Activated CD4-positive, alpha-beta T cell treated with anti-CD3 and anti-CD28 coated beads, Interleukin-2, amount 10 ng/mL, durations not matched to agents 24 days and 14 days (primary cell): ENCODE measurements around the gene RHOA. TPM values are rescaled to one million over a fixed set of nuclear protein-coding genes. Genes with fewer than 3 reads are reported as not detected.
"Not testable (repeated sequence)": the region's sequence is repeated elsewhere in the genome, so short reads cannot be mapped to it uniquely, and the experiment has no call there.

ENCODE experiments used
- DNase-seq: peaks from one replicate; pipeline ENCODE4 v3.0.0; 2022
- H3K27ac Mint-ChIP-seq: one replicate; pipeline ENCODE4 v1.8.0; 2022; ENCODE audit warnings: mild to moderate bottlenecking, mixed read lengths
- H3K27me3 Mint-ChIP-seq: one replicate; pipeline ENCODE4 v1.8.0; 2022; ENCODE audit warnings: mixed read lengths
- H3K36me3 Mint-ChIP-seq: one replicate; pipeline ENCODE4 v1.8.0; 2022; ENCODE audit warnings: low read depth, mild to moderate bottlenecking, mixed read lengths
- H3K4me1 Mint-ChIP-seq: one replicate; pipeline ENCODE4 v1.8.0; 2021; ENCODE audit warnings: mixed read lengths
- H3K4me3 Mint-ChIP-seq: one replicate; pipeline ENCODE4 v1.8.0; 2022; ENCODE audit warnings: mild to moderate bottlenecking, moderate library complexity, mixed read lengths
- H3K9me3 Mint-ChIP-seq: one replicate; pipeline ENCODE4 v1.8.0; 2021; ENCODE audit warnings: mixed read lengths
- intact Hi-C: fragments of 100-400 bp; cut with micrococcal nuclease; formaldehyde crosslinking; loops from one replicate; pipeline ENCODE4 v1.15.1; 2023
- total RNA-seq: library from RNA; stranded (reverse); gene quantifications from 2 replicates; pipeline ENCODE4 v1.2.3, GENCODE V29; 2022

Gene RHOA
- total RNA-seq, 1 donor from 2014 or later: 391 TPM

DNA sequence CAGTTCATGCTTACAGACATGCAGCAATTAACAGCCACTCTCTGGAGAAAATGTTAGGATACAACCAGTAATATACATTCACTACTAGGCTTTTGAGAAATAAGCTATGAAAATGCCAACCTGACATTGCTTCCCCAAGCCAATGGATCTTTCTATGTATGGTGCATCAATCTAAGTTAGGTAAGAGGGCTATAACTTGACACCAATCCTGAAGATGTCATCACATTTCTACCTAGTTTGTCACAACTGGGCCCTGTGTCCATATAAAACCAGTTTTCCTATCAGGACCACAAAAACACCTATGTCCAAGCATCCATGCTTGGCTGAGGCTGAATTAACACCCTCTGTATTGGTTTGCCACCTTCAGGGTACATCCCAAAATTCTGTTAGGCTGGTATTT lies 39.8 kb downstream of the RHOA start:
- Mint-ChIP-seq H3K4me1 (peaks cover 18% of the 10 kb centered on the region), H3K27me3 (no peaks in the 10 kb centered on the region), H3K27ac (no peak overlapping the region), H3K4me3 (no peak overlapping the region), H3K9me3 (no peaks in the 10 kb centered on the region), H3K36me3 (peaks cover 68% of the 10 kb centered on the region)
- intact Hi-C loops: no loop called here
- DNase-seq: no peak

DNA sequence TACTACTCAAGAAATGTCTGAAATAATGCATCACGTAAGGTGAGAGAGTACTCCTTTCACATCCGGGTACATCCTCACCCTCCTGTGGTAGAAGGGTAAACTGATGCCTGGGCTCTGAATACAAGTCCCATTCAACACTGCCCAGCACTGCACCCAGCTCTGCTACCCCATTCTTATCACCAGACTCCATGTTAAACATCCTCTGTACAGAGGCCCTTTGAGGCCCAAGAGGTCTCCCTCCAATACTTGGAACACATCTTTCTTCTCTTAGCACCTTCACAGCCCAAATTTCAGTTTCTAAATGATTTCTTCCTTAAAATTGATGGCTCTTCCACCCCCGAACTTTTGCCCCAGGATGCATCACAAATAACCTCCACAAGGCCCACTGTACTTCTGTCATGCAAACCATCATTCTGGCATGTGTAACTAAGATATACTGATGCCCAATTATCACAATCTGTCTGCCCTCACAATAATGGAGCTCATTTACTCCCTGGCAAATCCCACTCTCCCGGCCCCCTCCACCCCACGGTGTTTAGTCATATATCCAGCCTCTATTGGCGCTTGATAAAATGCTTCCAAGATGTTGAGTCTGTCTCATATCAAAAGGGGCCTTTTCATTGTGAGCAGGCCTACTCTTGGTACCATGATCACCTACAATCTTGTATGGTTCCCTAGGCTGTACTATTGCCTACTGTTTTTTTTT lies 41.0 kb downstream of the RHOA start:
- H3K4me1 Mint-ChIP-seq: peaks cover 21% of the 10 kb centered on the region
- no peak for DNase-seq
- no peaks in the 10 kb centered on the region for H3K27me3 Mint-ChIP-seq
- H3K27ac Mint-ChIP-seq: peak overlapping the region; percentile 52
- no peak overlapping the region for H3K4me3 Mint-ChIP-seq
- intact Hi-C loops: no loop called here
- H3K36me3 Mint-ChIP-seq: peaks cover 77% of the 10 kb centered on the region
- no peaks in the 10 kb centered on the region for H3K9me3 Mint-ChIP-seq

DNA sequence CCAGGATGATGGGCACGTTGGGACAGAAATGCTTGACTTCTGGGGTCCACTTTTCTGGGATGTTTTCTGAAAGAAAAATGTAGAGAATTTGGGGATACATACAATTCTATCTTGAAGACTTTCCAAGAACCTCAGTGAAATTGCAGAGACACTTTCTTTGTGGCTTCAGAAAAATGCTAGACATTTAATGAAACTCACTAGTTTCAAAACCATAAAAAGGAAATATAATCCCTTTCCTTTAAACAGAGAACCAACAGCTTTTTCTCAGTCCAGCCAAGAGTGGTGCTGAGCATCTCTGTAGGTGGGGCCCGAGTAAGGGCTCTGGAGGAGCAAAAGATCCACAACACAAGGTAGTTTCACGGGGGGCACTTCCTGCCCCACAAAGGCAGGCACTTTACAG lies 49.2 kb downstream of the RHOA start:
- H3K9me3 Mint-ChIP-seq: no peaks in the 10 kb centered on the region
- H3K36me3 Mint-ChIP-seq: peaks cover 57% of the 10 kb centered on the region
- H3K27ac Mint-ChIP-seq: peak overlapping the region; percentile 72
- H3K27me3 Mint-ChIP-seq: no peaks in the 10 kb centered on the region
- H3K4me3 Mint-ChIP-seq: no peak overlapping the region
- intact Hi-C loops: no loop called here
- DNase-seq: no peak
- peaks cover 16% of the 10 kb centered on the region for H3K4me1 Mint-ChIP-seq

DNA sequence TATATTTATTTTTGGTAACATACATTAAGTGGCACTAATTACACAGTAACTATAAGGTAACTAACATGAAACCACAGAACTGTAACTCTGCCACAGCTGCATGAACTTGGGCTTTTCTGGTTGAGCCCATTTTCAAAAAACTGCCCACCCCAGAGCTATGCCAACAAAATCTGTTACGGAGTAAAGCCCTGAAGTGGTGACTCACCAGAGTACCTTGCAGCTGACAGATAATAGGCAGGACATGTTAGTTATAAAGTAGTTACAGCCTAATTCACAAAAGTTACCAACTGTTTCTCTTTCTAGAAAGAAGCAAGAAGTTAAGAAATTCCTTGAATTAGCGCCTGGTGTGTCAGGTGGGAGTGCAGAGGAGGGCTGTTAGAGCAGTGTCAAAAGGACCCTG lies 52.2 kb downstream of the RHOA start:
- Mint-ChIP-seq H3K4me3 (peak overlapping the region; percentile 95), H3K36me3 (peaks cover 60% of the 10 kb centered on the region), H3K27ac (peak overlapping the region; percentile 91), H3K27me3 (no peaks in the 10 kb centered on the region), H3K9me3 (no peaks in the 10 kb centered on the region), H3K4me1 (peaks cover 21% of the 10 kb centered on the region)
- no peak for DNase-seq
- intact Hi-C loops: loop anchor here (5.0 kb wide), 3 partner anchors 68 to 267 kb away; partner anchors contain the start of genes C3orf62, NICN1 and QRICH1

DNA sequence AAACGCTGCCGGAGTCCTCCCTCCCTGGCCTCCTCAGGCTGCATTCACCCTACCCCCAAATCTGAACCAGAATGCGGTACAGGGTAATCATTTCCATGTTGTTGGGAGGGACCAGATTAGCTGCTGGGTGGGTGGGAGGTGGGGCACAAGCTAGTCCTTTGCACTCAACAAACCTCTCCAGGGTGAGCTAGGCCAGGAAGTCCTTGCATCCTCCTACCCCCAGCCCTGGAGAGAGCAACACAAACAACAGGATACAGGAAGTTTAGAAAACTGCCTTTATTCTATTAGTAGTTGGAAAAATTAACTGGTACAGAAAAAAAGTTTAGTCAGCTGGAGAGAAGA lies 52.9 kb downstream of the RHOA start:
- Mint-ChIP-seq H3K27ac (peak overlapping the region; percentile 91), H3K36me3 (peaks cover 60% of the 10 kb centered on the region), H3K4me3 (peak overlapping the region; percentile 95)

DNA sequence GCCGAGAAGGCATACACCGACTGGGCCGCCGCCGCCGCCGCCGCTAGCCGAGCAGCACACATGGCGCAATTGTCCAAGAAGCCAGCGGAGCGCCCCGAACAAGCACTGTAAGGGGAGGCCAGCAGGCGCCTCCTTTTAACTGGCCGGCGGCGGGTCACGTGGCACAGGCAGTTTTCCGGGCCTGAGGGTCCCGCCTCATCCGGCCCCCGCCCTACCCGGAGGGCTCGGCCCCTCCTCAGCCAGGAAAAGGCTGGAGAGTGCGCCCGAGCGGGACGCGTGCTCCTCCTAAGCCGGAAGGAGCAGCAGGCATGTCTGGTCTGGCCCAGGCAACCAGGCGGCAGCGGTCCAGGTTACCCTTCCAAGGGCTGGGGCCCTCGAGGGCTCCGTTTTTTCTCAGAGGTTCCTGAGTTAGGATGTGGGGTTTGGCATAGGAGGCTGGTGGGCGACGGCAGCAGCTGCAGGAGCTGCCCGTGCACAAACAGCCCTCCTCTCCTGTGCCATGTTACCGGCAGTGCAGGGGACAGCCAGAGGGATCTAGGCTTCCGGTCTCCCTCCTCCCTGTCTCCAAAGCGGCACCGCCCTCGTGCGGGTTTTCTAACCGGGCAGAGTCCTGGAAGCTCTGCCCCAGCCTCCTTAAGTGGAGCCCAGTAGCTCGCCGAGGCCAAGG lies 53.4 kb downstream of the RHOA start, which contains the start of gene GPX1:
GPX1 (minus strand) TSS at position 137 of the 667 bp plus-strand sequence; CDS start at position 62, 75 bp downstream.
- Mint-ChIP-seq H3K4me1 (peaks cover 21% of the 10 kb centered on the region), H3K27me3 (no peaks in the 10 kb centered on the region)

More for the DNA sequence above, 52.9 kb downstream of the RHOA start:
- H3K4me1 Mint-ChIP-seq: peaks cover 21% of the 10 kb centered on the region
- intact Hi-C loops: loop anchor here (1.0 to 5.0 kb wide), 6 partner anchors 14 to 267 kb away; partner anchors contain the start of genes C3orf62, NICN1, QRICH1 and TCTA
- DNase-seq: no peak
- no peaks in the 10 kb centered on the region for H3K27me3 Mint-ChIP-seq
- no peaks in the 10 kb centered on the region for H3K9me3 Mint-ChIP-seq

DNA sequence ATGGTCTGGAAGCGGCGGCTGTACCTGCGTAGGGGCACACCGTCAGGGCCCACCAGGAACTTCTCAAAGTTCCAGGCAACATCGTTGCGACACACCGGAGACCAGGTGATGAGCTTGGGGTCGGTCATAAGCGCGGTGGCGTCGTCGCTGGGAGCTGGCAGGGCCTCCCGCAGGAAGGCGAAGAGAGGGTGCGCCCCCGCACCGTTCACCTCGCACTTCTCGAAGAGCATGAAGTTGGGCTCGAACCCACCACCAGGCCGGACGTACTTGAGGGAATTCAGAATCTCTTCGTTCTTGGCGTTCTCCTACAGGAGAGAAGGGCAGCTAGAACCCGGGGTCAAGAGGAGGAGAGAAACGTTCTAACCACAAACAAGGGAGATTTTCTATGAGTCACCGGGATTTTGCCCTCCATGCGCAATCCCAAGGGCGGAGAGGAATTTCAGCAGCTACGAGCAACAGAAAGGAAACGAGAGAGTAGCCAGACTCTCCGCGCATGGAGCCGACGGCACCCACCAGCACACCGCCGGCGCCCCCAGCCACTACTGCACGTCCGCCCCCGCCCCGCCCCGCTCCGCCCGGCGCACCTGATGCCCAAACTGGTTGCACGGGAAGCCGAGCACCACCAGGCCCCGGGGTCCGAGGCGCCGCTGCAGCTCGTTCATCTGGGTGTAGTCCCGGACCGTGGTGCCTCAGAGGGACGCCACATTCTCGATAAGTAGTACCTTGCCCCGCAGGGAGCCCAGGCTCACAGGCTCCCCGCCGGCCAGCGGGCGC lies 54.1 kb downstream of the RHOA start:
- H3K27ac Mint-ChIP-seq: peak overlapping the region; percentile 97
- peaks cover 24% of the 10 kb centered on the region for H3K4me1 Mint-ChIP-seq
- intact Hi-C loops: loop anchor here (1.0 to 5.0 kb wide), 6 partner anchors 12 to 265 kb away; partner anchors contain the start of genes C3orf62, NICN1, QRICH1 and TCTA
- DNase-seq: peak; percentile 86
- H3K36me3 Mint-ChIP-seq: peaks cover 53% of the 10 kb centered on the region
- H3K9me3 Mint-ChIP-seq, H3K27me3 Mint-ChIP-seq: not testable (repeated sequence)
- H3K4me3 Mint-ChIP-seq: peak overlapping the region; percentile 95

More for the DNA sequence above, 53.4 kb downstream of the RHOA start, which contains the start of gene GPX1:
- Mint-ChIP-seq H3K4me3 (peak within 1 kb of the TSS; percentile 95), H3K36me3 (peaks cover 54% of the 10 kb centered on the region), H3K9me3 (no peaks in the 10 kb centered on the region), H3K27ac (peak within 1 kb of the TSS; percentile 97)
- intact Hi-C loops: loop anchor here (1.0 to 5.0 kb wide), 6 partner anchors 13 to 266 kb away; partner anchors contain the start of genes C3orf62, NICN1, QRICH1 and TCTA
- peak; percentile 96 for DNase-seq

DNA sequence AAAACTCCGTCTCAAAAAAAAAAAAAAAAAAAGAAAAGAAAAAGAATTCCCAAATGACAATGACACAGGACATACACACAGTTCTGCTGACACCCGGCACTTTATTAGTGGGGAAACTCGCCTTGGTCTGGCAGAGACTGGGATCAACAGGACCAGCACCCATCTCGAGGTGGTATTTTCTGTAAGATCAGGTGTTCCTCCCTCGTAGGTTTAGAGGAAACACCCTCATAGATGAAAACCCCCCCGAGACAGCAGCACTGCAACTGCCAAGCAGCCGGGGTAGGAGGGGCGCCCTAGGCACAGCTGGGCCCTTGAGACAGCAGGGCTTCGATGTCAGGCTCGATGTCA lies 54.7 kb downstream of the RHOA start:
- not testable (repeated sequence) for H3K9me3 Mint-ChIP-seq, H3K27me3 Mint-ChIP-seq, DNase-seq
- H3K36me3 Mint-ChIP-seq: peaks cover 47% of the 10 kb centered on the region
- H3K4me3 Mint-ChIP-seq: peak overlapping the region; percentile 95
- intact Hi-C loops: loop anchor here (5.0 kb wide), 3 partner anchors 70 to 265 kb away; partner anchors contain the start of genes C3orf62, NICN1 and QRICH1
- peaks cover 24% of the 10 kb centered on the region for H3K4me1 Mint-ChIP-seq
- peak overlapping the region; percentile 97 for H3K27ac Mint-ChIP-seq

DNA sequence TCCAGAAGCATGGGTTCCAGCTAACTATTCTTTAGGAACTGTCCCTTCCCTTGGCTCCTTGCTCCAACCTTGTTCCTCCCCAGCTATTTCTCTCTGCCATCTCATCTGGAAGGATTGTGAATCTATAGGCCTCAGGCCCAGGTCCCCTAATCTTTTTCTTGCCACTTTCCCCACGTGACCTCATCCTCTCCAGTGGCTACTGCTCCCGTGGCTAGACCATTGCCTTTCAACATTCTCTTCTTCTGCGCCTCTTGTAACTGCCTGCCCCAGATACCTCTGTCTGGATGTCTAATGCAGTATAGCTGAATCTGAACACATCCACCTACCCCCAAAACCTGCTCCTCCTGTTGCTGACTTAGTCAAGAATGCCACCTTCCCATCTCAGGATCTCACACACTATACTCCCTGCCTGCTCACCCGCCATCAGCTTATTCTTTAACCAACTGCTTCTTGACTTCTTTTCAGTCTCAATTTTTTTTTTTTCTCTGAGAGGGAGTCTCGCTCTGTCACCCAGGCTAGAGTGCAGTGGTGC lies 58.8 kb downstream of the RHOA start:
- Mint-ChIP-seq H3K27ac (peak overlapping the region; percentile 7), H3K27me3 (no peaks in the 10 kb centered on the region), H3K4me1 (peaks cover 19% of the 10 kb centered on the region), H3K9me3 (no peaks in the 10 kb centered on the region), H3K4me3 (no peak overlapping the region), H3K36me3 (peaks cover 25% of the 10 kb centered on the region)
- intact Hi-C loops: no loop called here
- no peak for DNase-seq

DNA sequence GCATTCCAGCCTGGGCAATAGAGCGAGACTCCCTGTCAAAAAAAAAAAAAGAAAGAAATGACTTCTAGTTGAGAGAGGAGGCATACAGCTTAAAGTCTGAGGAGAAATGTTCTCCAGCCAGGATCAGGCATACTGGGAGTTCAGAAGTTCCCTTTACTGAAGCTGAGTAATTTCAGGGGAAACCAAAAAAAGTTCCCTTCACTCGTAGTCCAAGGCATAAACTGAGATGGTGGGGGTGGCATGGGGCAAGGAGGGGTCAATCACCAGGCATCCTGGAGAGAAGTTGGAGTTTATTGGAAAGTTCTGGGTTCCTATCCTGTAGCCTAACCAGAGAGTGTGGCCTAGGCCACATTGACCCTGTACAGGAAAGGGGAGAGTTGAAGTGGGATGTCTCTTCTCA lies 59.5 kb downstream of the RHOA start:
- Mint-ChIP-seq H3K4me1 (peaks cover 16% of the 10 kb centered on the region), H3K36me3 (peaks cover 21% of the 10 kb centered on the region), H3K27ac (no peak overlapping the region), H3K9me3 (no peaks in the 10 kb centered on the region), H3K27me3 (no peaks in the 10 kb centered on the region), H3K4me3 (no peak overlapping the region)
- DNase-seq: no peak
- intact Hi-C loops: no loop called here

DNA sequence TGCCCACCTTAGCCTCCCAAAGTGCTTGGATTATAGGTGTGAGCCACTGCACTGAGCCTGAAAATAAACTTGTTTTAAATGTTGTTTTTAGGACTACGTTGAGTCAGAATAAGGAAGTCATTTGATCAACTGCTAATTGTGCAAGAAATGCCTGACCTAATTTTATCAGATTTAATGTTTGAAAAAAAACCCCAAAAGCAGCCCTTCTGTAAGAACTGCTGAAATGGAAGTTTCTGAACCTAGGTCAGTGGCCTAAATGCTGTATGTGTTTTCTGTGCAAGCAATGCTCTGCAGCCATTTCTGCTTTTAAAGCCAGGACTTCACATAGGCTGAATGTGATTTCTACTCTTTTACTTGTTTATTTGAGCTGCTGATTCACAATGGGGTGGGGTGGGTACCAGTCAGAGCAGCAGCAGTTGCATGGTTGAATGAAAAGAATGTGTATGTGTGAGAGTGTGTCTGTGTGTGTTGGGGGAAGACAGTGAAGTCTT lies 60.2 kb downstream of the RHOA start:
- Mint-ChIP-seq H3K36me3 (peaks cover 17% of the 10 kb centered on the region), H3K4me1 (peaks cover 16% of the 10 kb centered on the region), H3K4me3 (no peak overlapping the region), H3K27ac (no peak overlapping the region), H3K27me3 (no peaks in the 10 kb centered on the region), H3K9me3 (no peaks in the 10 kb centered on the region)
- DNase-seq: no peak
- intact Hi-C loops: no loop called here

DNA sequence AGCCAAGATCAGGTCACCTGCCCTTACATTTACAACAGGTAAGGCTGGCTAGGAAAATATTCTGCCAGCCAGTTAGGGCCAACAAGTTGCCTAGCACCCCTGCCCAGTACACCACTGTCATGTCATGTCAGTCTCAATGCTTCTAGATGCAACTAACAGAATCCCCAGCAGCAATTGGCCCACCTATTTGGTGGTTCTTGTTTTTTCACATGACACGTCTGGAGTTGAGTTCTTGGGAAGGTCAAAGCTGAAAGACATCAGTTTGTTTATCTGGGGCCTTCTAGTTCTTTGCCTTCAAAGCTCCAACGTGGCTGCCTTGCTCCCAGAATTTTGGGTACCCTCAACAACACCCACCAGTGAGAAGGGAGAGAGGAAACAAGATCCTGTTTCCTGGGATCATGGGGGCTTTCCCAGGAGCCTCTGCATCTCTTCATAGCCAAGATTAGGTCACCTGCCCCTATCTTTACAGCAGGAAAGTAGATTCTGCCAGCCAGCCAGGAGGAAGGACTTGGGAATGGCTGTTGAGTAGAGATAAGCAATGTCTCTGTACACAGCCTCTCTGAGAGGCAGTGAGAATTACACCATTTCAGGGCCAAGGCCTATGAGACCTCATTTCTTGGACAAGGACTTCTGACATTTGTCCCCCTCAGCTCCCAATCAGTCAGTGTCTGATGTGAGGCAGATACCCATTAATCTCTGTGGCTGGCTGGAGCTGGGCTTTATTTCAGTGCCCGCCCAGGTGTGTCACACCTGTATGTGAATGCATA lies 62.2 kb downstream of the RHOA start:
- intact Hi-C loops: loop anchor here (10.0 kb wide), 1 partner anchor 185 kb away; the partner anchor contains the start of gene CCDC71
- peaks cover 2% of the 10 kb centered on the region for H3K36me3 Mint-ChIP-seq

DNA sequence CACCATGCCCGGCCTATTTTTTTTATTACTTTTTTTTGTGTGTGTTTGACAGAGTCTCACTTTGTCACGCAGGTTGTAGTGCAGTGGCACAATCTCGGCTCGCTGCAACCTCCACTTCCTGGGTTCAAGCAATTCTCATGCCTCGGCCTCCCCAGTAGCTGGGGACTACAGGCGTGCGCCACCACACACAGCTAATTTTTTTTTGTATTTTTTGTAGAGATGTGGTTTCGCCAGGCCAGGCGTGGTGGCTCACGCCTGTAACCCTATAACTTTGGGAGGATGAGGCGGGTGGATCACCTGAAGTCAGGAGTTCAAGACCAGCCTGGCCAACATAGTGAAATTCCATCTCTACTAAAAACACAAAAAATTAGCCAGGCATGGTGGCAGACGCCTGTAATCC lies 63.4 kb downstream of the RHOA start:
- H3K27me3 Mint-ChIP-seq, H3K4me3 Mint-ChIP-seq, DNase-seq, H3K36me3 Mint-ChIP-seq, H3K27ac Mint-ChIP-seq, H3K9me3 Mint-ChIP-seq: not testable (repeated sequence)
- H3K4me1 Mint-ChIP-seq: peaks cover 19% of the 10 kb centered on the region
- intact Hi-C loops: loop anchor here (10.0 kb wide), 1 partner anchor 184 kb away; the partner anchor contains the start of gene CCDC71

More for the DNA sequence above, 62.2 kb downstream of the RHOA start:
- Mint-ChIP-seq H3K9me3 (no peaks in the 10 kb centered on the region), H3K27ac (no peak overlapping the region), H3K4me1 (peaks cover 17% of the 10 kb centered on the region), H3K27me3 (no peaks in the 10 kb centered on the region), H3K4me3 (no peak overlapping the region)
- DNase-seq: no peak
